NCI-H2081 treated with DMSO at 0.1 percent for 48 hours (cell line): Measurements from ENCODE around the gene LRRFIP2.

Source experiments
- DNase-seq: peaks from one replicate; lab custom pipeline; 2025; lab: John Stamatoyannopoulos, UW

Gene LRRFIP2

GRCh38 chr3:37115446-37115845 is 58.9 kb downstream of the LRRFIP2 start:
- DNase-seq = no peak

- DNase-seq = no peak
Measured at GRCh38 chr3:37114251-37115145, 59.9 kb downstream of the LRRFIP2 start.

- no peak for DNase-seq
Measured at GRCh38 chr3:37112987-37113386, 61.4 kb downstream of the LRRFIP2 start.

- no peak for DNase-seq
Measured at GRCh38 chr3:37111199-37111598, 63.2 kb downstream of the LRRFIP2 start.

GRCh38 chr3:37107846-37108245 is 66.5 kb downstream of the LRRFIP2 start:
- no peak for DNase-seq

- DNase-seq = no peak
Measured at GRCh38 chr3:37103103-37103808, 71.1 kb downstream of the LRRFIP2 start.

- no peak for DNase-seq
Measured at GRCh38 chr3:37100411-37100810, 74.0 kb downstream of the LRRFIP2 start.

GRCh38 chr3:37099469-37099868 is 74.9 kb downstream of the LRRFIP2 start:
- DNase-seq = no peak

- DNase-seq = no peak
Measured at GRCh38 chr3:37098884-37099283, 75.5 kb downstream of the LRRFIP2 start.

- DNase-seq = no peak
Measured at GRCh38 chr3:37097776-37098175, 76.6 kb downstream of the LRRFIP2 start.

- no peak for DNase-seq
Measured at GRCh38 chr3:37096975-37097374, 77.4 kb downstream of the LRRFIP2 start.

- no peak for DNase-seq
Measured at GRCh38 chr3:37096288-37096687, 78.1 kb downstream of the LRRFIP2 start.

- DNase-seq = no peak
Measured at GRCh38 chr3:37094636-37095035, 79.7 kb downstream of the LRRFIP2 start.

GRCh38 chr3:37093481-37093880 is 80.9 kb downstream of the LRRFIP2 start:
- DNase-seq = no peak

- DNase-seq = no peak
Measured at GRCh38 chr3:37092484-37092883, 81.9 kb downstream of the LRRFIP2 start.

- no peak for DNase-seq
Measured at GRCh38 chr3:37087870-37088269, 86.5 kb downstream of the LRRFIP2 start.

- DNase-seq = no peak
Measured at GRCh38 chr3:37086918-37087317, 87.5 kb downstream of the LRRFIP2 start.

- no peak for DNase-seq
Measured at GRCh38 chr3:37082317-37082716, 92.1 kb downstream of the LRRFIP2 start.

- DNase-seq = no peak
Measured at GRCh38 chr3:37075955-37076354, 98.4 kb downstream of the LRRFIP2 start.

- DNase-seq = no peak
Measured at GRCh38 chr3:37074178-37074577, 100.2 kb downstream of the LRRFIP2 start.

- no peak for DNase-seq
Measured at GRCh38 chr3:37072892-37073291, 101.5 kb downstream of the LRRFIP2 start.

- no peak for DNase-seq
Measured at GRCh38 chr3:37071921-37072320, 102.5 kb downstream of the LRRFIP2 start.

- no peak for DNase-seq
Measured at GRCh38 chr3:37068031-37068430, 106.4 kb downstream of the LRRFIP2 start.
